Measurements from ENCODE around the gene RABGAP1.

Gene RABGAP1

DNA sequence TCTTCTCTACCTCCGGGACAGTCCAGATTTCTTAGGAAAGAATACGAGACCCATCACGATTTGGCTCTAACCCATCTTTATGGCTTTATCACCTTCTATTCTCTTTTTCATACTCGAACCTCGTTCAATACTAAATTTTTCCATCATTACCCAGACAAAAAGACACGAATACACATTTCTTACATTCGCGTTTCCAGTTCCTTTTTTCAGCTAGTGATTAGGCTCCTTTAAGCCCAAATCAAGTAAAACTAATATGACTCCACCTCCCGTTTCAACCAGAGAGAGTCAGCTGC is 28.2 kb upstream of the RABGAP1 start:
- TF ChIP-seq, protein P1, sequence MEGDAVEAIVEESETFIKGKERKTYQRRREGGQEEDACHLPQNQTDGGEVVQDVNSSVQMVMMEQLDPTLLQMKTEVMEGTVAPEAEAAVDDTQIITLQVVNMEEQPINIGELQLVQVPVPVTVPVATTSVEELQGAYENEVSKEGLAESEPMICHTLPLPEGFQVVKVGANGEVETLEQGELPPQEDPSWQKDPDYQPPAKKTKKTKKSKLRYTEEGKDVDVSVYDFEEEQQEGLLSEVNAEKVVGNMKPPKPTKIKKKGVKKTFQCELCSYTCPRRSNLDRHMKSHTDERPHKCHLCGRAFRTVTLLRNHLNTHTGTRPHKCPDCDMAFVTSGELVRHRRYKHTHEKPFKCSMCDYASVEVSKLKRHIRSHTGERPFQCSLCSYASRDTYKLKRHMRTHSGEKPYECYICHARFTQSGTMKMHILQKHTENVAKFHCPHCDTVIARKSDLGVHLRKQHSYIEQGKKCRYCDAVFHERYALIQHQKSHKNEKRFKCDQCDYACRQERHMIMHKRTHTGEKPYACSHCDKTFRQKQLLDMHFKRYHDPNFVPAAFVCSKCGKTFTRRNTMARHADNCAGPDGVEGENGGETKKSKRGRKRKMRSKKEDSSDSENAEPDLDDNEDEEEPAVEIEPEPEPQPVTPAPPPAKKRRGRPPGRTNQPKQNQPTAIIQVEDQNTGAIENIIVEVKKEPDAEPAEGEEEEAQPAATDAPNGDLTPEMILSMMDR (IDR thresholded peaks at IDR 0.05; ENCODE audit: control extremely low read depth, extremely low read depth, low read depth, missing control alignments), result no peak
- ChIA-PET CTCF (interaction anchor here (0.9 to 2.3 kb wide), 6 partner anchors 9 to 437 kb away, joined by 3 to 11 read pairs (median 4); no protein-coding TSS in a partner anchor), POLR2A (interaction anchor here (0.8 to 1.0 kb wide), 6 partner anchors 8 to 32 kb away, joined by 3 to 6 read pairs (median 4); partner anchors contain the start of genes RABGAP1 and ZBTB26)
- no peak for DNase-seq (ENCODE audit: extremely low spot score)

DNA sequence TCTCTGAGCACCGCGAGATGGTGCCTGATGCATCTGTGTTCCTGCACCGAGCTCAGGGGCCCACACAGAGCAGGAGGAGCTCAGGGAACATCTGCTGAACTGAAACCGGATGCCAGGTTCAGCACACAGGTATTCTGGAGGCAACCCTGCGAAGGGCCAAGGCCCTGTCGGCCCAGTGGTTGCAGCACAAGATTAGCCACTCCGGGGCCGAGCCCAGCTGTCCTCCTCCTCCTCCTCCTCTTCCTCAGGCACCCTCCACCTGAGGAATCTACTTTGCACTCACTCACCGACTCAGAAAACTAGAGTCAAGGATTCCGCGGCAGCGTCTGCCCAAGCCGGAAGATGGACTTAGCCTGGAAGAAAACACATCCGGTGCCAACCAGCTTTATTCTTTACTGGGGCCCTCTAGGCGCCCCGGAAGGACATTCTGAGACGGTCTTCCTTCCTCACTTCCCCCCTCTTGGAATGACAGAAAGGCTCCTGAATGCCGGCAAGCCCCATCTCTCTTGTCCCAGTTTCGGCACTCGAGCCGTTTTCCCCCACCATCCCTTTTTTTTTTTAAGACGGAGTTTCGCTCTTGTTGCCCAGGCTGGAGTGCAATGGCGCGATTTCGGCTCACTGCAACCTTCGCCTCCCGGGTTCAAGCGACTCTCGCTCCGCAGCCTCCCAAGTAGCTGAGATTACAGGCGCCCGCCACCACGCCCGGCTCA is 27.7 kb upstream of the RABGAP1 start, which contains the start of gene ZBTB6:
ZBTB6 (minus strand) TSS at position 360 of the 710 bp plus-strand sequence. CDS start 1,251 bp downstream, outside the sequence.
- POLR2A ChIA-PET, result interaction anchor here (0.7 to 1.0 kb wide), 7 partner anchors 8 to 31 kb away, joined by 3 to 6 read pairs (median 3); partner anchors contain the start of genes RABGAP1 and ZBTB26
- peak; percentile 83 for DNase-seq (ENCODE audit: extremely low spot score)
- TF ChIP-seq, protein P1 (IDR thresholded peaks at IDR 0.05; ENCODE audit: control extremely low read depth, extremely low read depth, low read depth, missing control alignments), result no peak
- CTCF ChIA-PET, result interaction anchor here (0.9 to 2.3 kb wide), 6 partner anchors 9 to 437 kb away, joined by 3 to 11 read pairs (median 4); no protein-coding TSS in a partner anchor

- no peak for DNase-seq (ENCODE audit: extremely low spot score)
- TF ChIP-seq, protein P1 (IDR thresholded peaks at IDR 0.05; ENCODE audit: control extremely low read depth, extremely low read depth, low read depth, missing control alignments), result no peak
- POLR2A ChIA-PET, result no interaction called here
- CTCF ChIA-PET, result no interaction called here
These were observed 22.5 kb upstream of the RABGAP1 start for GRCh38 chr9:122918310-122918709.

- ChIA-PET POLR2A (no interaction called here), CTCF (no interaction called here)
- TF ChIP-seq, protein P1 (IDR thresholded peaks at IDR 0.05; ENCODE audit: control extremely low read depth, extremely low read depth, low read depth, missing control alignments), result no peak
- no peak for DNase-seq (ENCODE audit: extremely low spot score)
These were observed 18.1 kb upstream of the RABGAP1 start for GRCh38 chr9:122922713-122923112.

DNA sequence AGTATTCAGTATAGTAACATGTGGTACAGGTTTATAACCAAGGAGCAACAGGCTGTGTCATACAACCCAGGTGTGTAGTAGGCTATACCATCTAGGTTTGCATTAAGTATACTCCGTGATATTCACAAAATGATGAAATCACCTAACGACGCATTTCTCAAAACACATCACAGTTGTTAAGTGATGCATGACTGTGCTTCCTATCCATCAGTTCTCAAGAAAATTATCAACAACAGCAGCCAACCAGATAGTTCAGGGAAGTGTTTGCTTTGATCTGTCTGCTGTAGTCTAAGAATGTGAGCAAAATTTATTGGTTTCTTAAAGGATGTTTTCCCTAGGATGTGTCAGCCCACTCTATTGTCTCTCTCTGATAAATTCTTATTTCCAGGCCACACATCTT is 16.9 kb upstream of the RABGAP1 start:
- ChIA-PET CTCF (interaction anchor here (0.7 to 1.6 kb wide), 3 partner anchors 37 to 426 kb away, joined by 3 to 4 read pairs (median 3); no protein-coding TSS in a partner anchor), POLR2A (interaction anchor here (0.6 kb wide), 1 partner anchor 1281 kb away, joined by 3 read pairs; no protein-coding TSS in a partner anchor)
- no peak for DNase-seq (ENCODE audit: extremely low spot score)
- TF ChIP-seq, protein P1 (IDR thresholded peaks at IDR 0.05; ENCODE audit: control extremely low read depth, extremely low read depth, low read depth, missing control alignments), result no peak

- no peak for DNase-seq (ENCODE audit: extremely low spot score)
- ChIA-PET POLR2A (interaction anchor here (0.6 to 1.1 kb wide), 2 partner anchors 10 to 14 kb away, joined by 3 to 5 read pairs; no protein-coding TSS in a partner anchor), CTCF (interaction anchor here (0.8 to 2.6 kb wide), 7 partner anchors 9 to 425 kb away, joined by 3 to 11 read pairs (median 5); partner anchors contain the start of genes RABGAP1 and ZBTB6)
- TF ChIP-seq, protein P1 (IDR thresholded peaks at IDR 0.05; ENCODE audit: control extremely low read depth, extremely low read depth, low read depth, missing control alignments), result no peak
These were observed 10.9 kb upstream of the RABGAP1 start for GRCh38 chr9:122929796-122930354.
